Prostate gland (tissue), 2 donors: ENCODE results near the gene NAV2. TPM values are rescaled to one million over a fixed set of nuclear protein-coding genes. Genes with fewer than 3 reads are reported as not detected.

Experiments used
- DNase-seq: peaks from one replicate; pipeline ENCODE4 v3.0.0-alpha.2; 2019; ENCODE audit warnings: low spot score
- H3K27ac ChIP-seq, 2 donors: fragments of 200-600 bp; sonication (generic); 2 replicates each; pipeline ENCODE4 v1.5.1; 2017 to 2019
- H3K27me3 ChIP-seq: fragments of 200-600 bp; sonication (generic); replicated peaks from 2 replicates; pipeline ENCODE4 v1.5.1; 2019; ENCODE audit not compliant: insufficient read depth
- H3K36me3 ChIP-seq, 2 donors: fragments of 200-600 bp; sonication (generic); 1 replicate in 1 of 2; 2 replicates in 1 of 2; pipeline versions ENCODE4 v1.5.1 to v1.8.1; 2017 to 2019
- H3K4me1 ChIP-seq: fragments of 200-600 bp; sonication (generic); replicated peaks from 2 replicates; pipeline ENCODE4 v1.5.1; 2019
- H3K4me3 ChIP-seq, 2 donors: fragments of 200-600 bp; sonication (generic); 2 replicates each; pipeline ENCODE4 v1.5.1; 2017 to 2019
- H3K9me3 ChIP-seq: fragments of 200-600 bp; sonication (generic); 2 replicates; pipeline ENCODE4 v1.5.1; 2017
- CTCF ChIP-seq, 4 experiments: fragments of 200-600 bp in 2 of 4; fragments of 450-650 bp in 2 of 4; sonication (generic) in 2 of 4; IDR thresholded peaks; 1 replicate in 3 of 4; 2 replicates in 1 of 4; pipeline ENCODE4 v1.5.1; 2016 to 2019; ENCODE audit warnings: antibody characterized with exemption in 4 of 4, mild to moderate bottlenecking in 2 of 4, moderate library complexity in 2 of 4
- POLR2A ChIP-seq: fragments of 450-650 bp; IDR thresholded peaks from one replicate; pipeline ENCODE4 v1.6.1; 2016; ENCODE audit warnings: antibody characterized with exemption, mild to moderate bottlenecking
- POLR2AphosphoS5 ChIP-seq: sonication (generic); formaldehyde crosslinking; IDR thresholded peaks from one replicate; pipeline ENCODE4 v1.6.1; 2017; ENCODE audit warnings: antibody characterized with exemption
- WGBS: methylation state at CpG from one replicate; pipeline ENCODE4 v1.1.5; 2018; 5-methylcytosine and 5-hydroxymethylcytosine counted together
- intact Hi-C: fragments of 100-400 bp; cut with DNase I; formaldehyde crosslinking; loops from one replicate; pipeline ENCODE4 v1.14.2; 2022
- total RNA-seq, 2 donors: library from RNA; depleted of rRNA; stranded (reverse); fragments of >200 nt; gene quantifications; one replicate each; pipeline ENCODE4 v1.1.0, GENCODE V29; 2016

NAV2 gene
- total RNA-seq, 2 donors from 2014 or later, result 17.1 to 26.6 TPM

- no peak for DNase-seq
- intact Hi-C loops, result loop anchor here (5.0 kb wide), 2 partner anchors 160 to 405 kb away; no protein-coding TSS in a partner anchor
- WGBS, result 15% methylated on average over 3 of the region's 3 CpGs
Measured at GRCh38 chr11:19952116-19952605, 239.5 kb downstream of the NAV2 start.

GRCh38 chr11:19952911-19953310 lies 240.3 kb downstream of the NAV2 start:
- no peaks in the 10 kb centered on the region for H3K27me3 ChIP-seq
- H3K4me1 ChIP-seq, result no peaks in the 10 kb centered on the region
- no peak overlapping the region for H3K27ac ChIP-seq
- intact Hi-C loops, result loop anchor here (5.0 kb wide), 2 partner anchors 159 to 404 kb away; no protein-coding TSS in a partner anchor
- WGBS, result 73% methylated on average over 1 of the region's 1 CpG
- H3K4me3 ChIP-seq, result no peak overlapping the region
- no peaks in the 10 kb centered on the region for H3K9me3 ChIP-seq
- DNase-seq, result no peak
- TF ChIP-seq POLR2AphosphoS5 (no peak), POLR2A (no peak), CTCF (IDR thresholded peaks at IDR 0.05) (no peak)
- H3K36me3 ChIP-seq, result no peaks in the 10 kb centered on the region

More at GRCh38 chr11:19952116-19952605, 239.5 kb downstream of the NAV2 start:
- no peaks in the 10 kb centered on the region for H3K27me3 ChIP-seq
- H3K36me3 ChIP-seq, result no peaks in the 10 kb centered on the region
- no peak overlapping the region for H3K27ac ChIP-seq
- no peaks in the 10 kb centered on the region for H3K4me1 ChIP-seq
- H3K4me3 ChIP-seq, result no peak overlapping the region
- H3K9me3 ChIP-seq, result no peaks in the 10 kb centered on the region
- TF ChIP-seq CTCF (IDR thresholded peaks at IDR 0.05), result no peak
- TF ChIP-seq POLR2AphosphoS5, result no peak
- no peak for TF ChIP-seq POLR2A

- Histone ChIP-seq H3K4me1 (no peaks in the 10 kb centered on the region), H3K27ac (no peak overlapping the region), H3K27me3 (no peaks in the 10 kb centered on the region), H3K9me3 (no peaks in the 10 kb centered on the region), H3K36me3 (no peaks in the 10 kb centered on the region), H3K4me3 (no peak overlapping the region)
- 74% methylated on average over 4 of the region's 4 CpGs for WGBS
- TF ChIP-seq POLR2AphosphoS5 (no peak), CTCF (IDR thresholded peaks at IDR 0.05) (no peak), POLR2A (no peak)
- intact Hi-C loops, result loop anchor here (5.0 kb wide), 2 partner anchors 159 to 404 kb away; no protein-coding TSS in a partner anchor
- no peak for DNase-seq
Measured at GRCh38 chr11:19953336-19953735, 240.7 kb downstream of the NAV2 start.

- H3K27ac ChIP-seq, result no peak overlapping the region
- H3K4me1 ChIP-seq, result no peaks in the 10 kb centered on the region
- intact Hi-C loops, result loop anchor here (5.0 kb wide), 2 partner anchors 158 to 403 kb away; no protein-coding TSS in a partner anchor
- no peaks in the 10 kb centered on the region for H3K9me3 ChIP-seq
- TF ChIP-seq CTCF (IDR thresholded peaks at IDR 0.05) (peak in 1 of 4 experiments; percentile 40), POLR2AphosphoS5 (no peak), POLR2A (no peak)
- H3K36me3 ChIP-seq, result no peaks in the 10 kb centered on the region
- WGBS, result 50% methylated on average over 2 of the region's 2 CpGs
- no peak for DNase-seq
- H3K27me3 ChIP-seq, result no peaks in the 10 kb centered on the region
- H3K4me3 ChIP-seq, result no peak overlapping the region
Measured at GRCh38 chr11:19953909-19954308, 241.3 kb downstream of the NAV2 start.

GRCh38 chr11:19954899-19955298 lies 242.3 kb downstream of the NAV2 start:
- intact Hi-C loops, result loop anchor here (5.0 kb wide), 2 partner anchors 157 to 402 kb away; no protein-coding TSS in a partner anchor
- H3K4me3 ChIP-seq, result no peak overlapping the region
- no peaks in the 10 kb centered on the region for H3K9me3 ChIP-seq
- TF ChIP-seq POLR2AphosphoS5 (no peak), POLR2A (no peak), CTCF (IDR thresholded peaks at IDR 0.05) (no peak)
- no peaks in the 10 kb centered on the region for H3K36me3 ChIP-seq
- no peak overlapping the region for H3K27ac ChIP-seq
- no peaks in the 10 kb centered on the region for H3K27me3 ChIP-seq
- DNase-seq, result no peak
- H3K4me1 ChIP-seq, result no peaks in the 10 kb centered on the region
